IMR-90 (cell line): ENCODE results near the gene PKIG.

Experiments used
- BHLHE40 ChIP-seq: fragments of 150-350 bp; IDR thresholded peaks from 2 replicates; pipeline ENCODE4 v1.6.1; 2016; ENCODE audit warnings: mild to moderate bottlenecking, low read depth, low read length
- CEBPB ChIP-seq: IDR thresholded peaks from 2 replicates; pipeline ENCODE4 v1.6.1; 2012; ENCODE audit warnings: low read depth, low read length, improper control_type of control experiment
- CTCF ChIP-seq: conservative IDR thresholded peaks from 2 replicates; pipeline ENCODE4 v1.5.1; 2012; ENCODE audit warnings: mild to moderate bottlenecking, low read depth, low read length, improper control_type of control experiment
- MXI1 ChIP-seq: IDR thresholded peaks from 2 replicates; pipeline ENCODE4 v1.6.1; 2012; ENCODE audit warnings: low read depth, mild to moderate bottlenecking, low read length, moderate library complexity, borderline replicate concordance
- POLR2A ChIP-seq: IDR thresholded peaks from 2 replicates; pipeline ENCODE4 v1.6.1; 2012; ENCODE audit warnings: mild to moderate bottlenecking, low read depth, low read length
- SMC3 ChIP-seq: fragments of 150-350 bp; IDR thresholded peaks from 2 replicates; pipeline ENCODE4 v1.6.1; 2016; ENCODE audit warnings: low read depth, mild to moderate bottlenecking, antibody characterized with exemption, low read length, moderate library complexity
- USF2 ChIP-seq: fragments of 150-350 bp; IDR thresholded peaks from 2 replicates; pipeline ENCODE4 v1.6.1; 2017; ENCODE audit warnings: mild to moderate bottlenecking, antibody characterized with exemption, low read length, low read depth

- no peak for TF ChIP-seq CTCF
- TF ChIP-seq CEBPB = no peak
- TF ChIP-seq BHLHE40 = no peak
- no peak for TF ChIP-seq MXI1
- TF ChIP-seq POLR2A = no peak
- no peak for TF ChIP-seq USF2
- no peak for TF ChIP-seq SMC3
Measured at GRCh38 chr20:44552050-44552449, 30.3 kb upstream of the PKIG start.
